CD4-positive, alpha-beta T cell treated with Interleukin-12 subunit alpha and Interleukin-12 subunit beta, for 1 hour (primary cell): ENCODE results near the gene SLC5A5.
"Not testable (repeated sequence)": the region's sequence is repeated elsewhere in the genome, so short reads cannot be mapped to it uniquely, and the experiment has no call there.

Experiments
- DNase-seq: peaks from one replicate; pipeline ENCODE4 v3.0.0-alpha.2; 2020

The SLC5A5 gene

GRCh38 chr19:17872251-17873001 is 681 bp downstream of the SLC5A5 start:
- DNase-seq, result peak; percentile 45

GRCh38 chr19:17873786-17874757 is 2.3 kb downstream of the SLC5A5 start:
- DNase-seq, result peak; percentile 70

GRCh38 chr19:17874758-17875135 is 3.0 kb downstream of the SLC5A5 start:
- no peak for DNase-seq

- no peak for DNase-seq
Observed at GRCh38 chr19:17877696-17878095, 6.0 kb downstream of the SLC5A5 start.

GRCh38 chr19:17879466-17879865 is 7.7 kb downstream of the SLC5A5 start:
- DNase-seq, result no peak

- DNase-seq, result no peak
Observed at GRCh38 chr19:17881701-17882100, 10.0 kb downstream of the SLC5A5 start.

- DNase-seq, result no peak
Observed at GRCh38 chr19:17883627-17884410, 12.1 kb downstream of the SLC5A5 start.

GRCh38 chr19:17886515-17886914 is 14.8 kb downstream of the SLC5A5 start:
- DNase-seq, result no peak

- not testable (repeated sequence) for DNase-seq
Observed at GRCh38 chr19:17887221-17887620, 15.5 kb downstream of the SLC5A5 start.

- no peak for DNase-seq
Observed at GRCh38 chr19:17888260-17888659, 16.5 kb downstream of the SLC5A5 start.

- DNase-seq, result no peak
Observed at GRCh38 chr19:17889609-17890214, 18.0 kb downstream of the SLC5A5 start.

GRCh38 chr19:17893766-17894165 is 22.0 kb downstream of the SLC5A5 start:
- DNase-seq, result no peak

- DNase-seq, result no peak
Observed at GRCh38 chr19:17902701-17903100, 31.0 kb downstream of the SLC5A5 start.

GRCh38 chr19:17908244-17908643 is 36.5 kb downstream of the SLC5A5 start:
- no peak for DNase-seq

GRCh38 chr19:17909003-17909732 is 37.4 kb downstream of the SLC5A5 start:
- no peak for DNase-seq

GRCh38 chr19:17910791-17911360 is 39.1 kb downstream of the SLC5A5 start:
- DNase-seq, result no peak

- no peak for DNase-seq
Observed at GRCh38 chr19:17915940-17916593, 44.3 kb downstream of the SLC5A5 start.

GRCh38 chr19:17918151-17918550 is 46.4 kb downstream of the SLC5A5 start:
- DNase-seq, result not testable (repeated sequence)

GRCh38 chr19:17919122-17919521 is 47.4 kb downstream of the SLC5A5 start:
- DNase-seq, result not testable (repeated sequence)

- DNase-seq, result no peak
Observed at GRCh38 chr19:17920527-17920926, 48.8 kb downstream of the SLC5A5 start.

GRCh38 chr19:17922138-17922537 is 50.4 kb downstream of the SLC5A5 start:
- DNase-seq, result no peak
